Keratinocyte (primary cell): ENCODE results near the gene SLC16A9.

Experiments
- CTCF ChIP-seq, 3 experiments: IDR thresholded peaks in 1 of 3; conservative IDR thresholded peaks in 1 of 3; optimal IDR thresholded peaks in 1 of 3; 2 replicates in 2 of 3; 3 replicates in 1 of 3; pipeline versions ENCODE3 to v1.5.1; 2011; ENCODE audit warnings: low read length in 3 of 3, mild to moderate bottlenecking in 3 of 3, moderate library complexity in 2 of 3, control low read depth in 1 of 3, inconsistent platforms in 1 of 3; ENCODE audit not compliant: insufficient read depth in 2 of 3; ENCODE audit errors: extremely low read depth in 1 of 3
- EZH2 ChIP-seq: IDR thresholded peaks from one replicate; pipeline ENCODE4 v1.6.1; 2012; ENCODE audit warnings: inconsistent platforms, mild to moderate bottlenecking, low read length, moderate library complexity

GRCh38 chr10:59618666-59619065 lies 91.0 kb downstream of the SLC16A9 start:
- TF ChIP-seq CTCF (optimal IDR thresholded peaks at IDR 0.05 in 1 of 3, IDR thresholded peaks at IDR 0.05 in 1 of 3, conservative IDR thresholded peaks at IDR 0.05 in 1 of 3; ENCODE audit: extremely low read depth in 1 of 3, insufficient read depth in 2 of 3, low read length in 3 of 3) = no peak
- TF ChIP-seq EZH2 = no peak
